Measurements from ENCODE around the gene CTSH.
"Not testable (repeated sequence)": the region's sequence is repeated elsewhere in the genome, so short reads cannot be mapped to it uniquely, and the experiment has no call there.

Gene CTSH

DNA sequence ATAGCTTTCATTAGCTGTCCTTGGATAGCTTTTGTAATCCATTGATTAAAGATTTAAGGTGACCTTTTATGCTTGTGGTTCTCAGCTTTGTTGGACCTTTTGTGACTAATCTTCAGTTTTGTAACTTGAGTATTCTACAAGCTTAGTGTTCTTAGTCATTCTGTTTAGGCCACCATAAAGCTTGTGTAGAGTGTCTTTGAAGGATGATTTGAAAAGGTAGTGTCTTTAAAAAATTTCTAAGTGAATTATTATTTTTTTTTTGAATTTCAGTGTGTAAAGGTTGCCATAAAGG, 64.7 kb downstream of the CTSH start:
- DNase-seq: peak; percentile 35

DNA sequence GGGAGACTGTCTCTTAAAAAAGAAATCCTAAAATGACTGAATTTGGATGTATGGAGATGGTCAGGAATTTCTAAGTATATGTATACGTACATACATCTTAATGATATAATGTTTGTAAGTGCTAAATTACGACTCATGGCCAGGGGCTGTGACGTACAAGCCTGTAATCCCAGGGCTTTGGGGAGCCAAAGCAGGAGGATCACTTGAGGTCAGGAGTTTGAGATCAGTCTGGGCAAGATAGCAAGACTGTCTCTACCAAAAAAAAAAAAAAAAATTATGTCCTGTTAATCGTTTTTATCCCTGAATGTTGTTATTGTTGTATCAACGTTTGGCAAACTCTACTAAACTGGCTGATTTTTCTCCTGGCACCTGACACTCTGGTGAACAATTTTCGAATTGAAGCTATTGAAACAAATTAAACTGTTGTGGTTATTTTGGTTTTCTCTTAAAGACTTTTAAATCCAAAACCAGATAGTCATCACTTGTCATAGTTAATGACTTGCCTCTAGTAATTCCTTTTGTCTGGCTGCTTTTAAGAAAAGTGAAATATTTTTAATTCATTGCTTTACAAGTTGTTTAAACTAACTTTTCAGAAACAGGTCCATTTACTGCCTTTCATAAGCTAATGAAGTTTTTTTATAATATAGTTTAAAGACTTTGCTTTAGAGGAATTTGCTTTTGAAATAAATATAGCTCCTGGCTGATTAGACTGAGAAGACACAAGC, 65.2 kb downstream of the CTSH start:
- DNase-seq: no peak

DNA sequence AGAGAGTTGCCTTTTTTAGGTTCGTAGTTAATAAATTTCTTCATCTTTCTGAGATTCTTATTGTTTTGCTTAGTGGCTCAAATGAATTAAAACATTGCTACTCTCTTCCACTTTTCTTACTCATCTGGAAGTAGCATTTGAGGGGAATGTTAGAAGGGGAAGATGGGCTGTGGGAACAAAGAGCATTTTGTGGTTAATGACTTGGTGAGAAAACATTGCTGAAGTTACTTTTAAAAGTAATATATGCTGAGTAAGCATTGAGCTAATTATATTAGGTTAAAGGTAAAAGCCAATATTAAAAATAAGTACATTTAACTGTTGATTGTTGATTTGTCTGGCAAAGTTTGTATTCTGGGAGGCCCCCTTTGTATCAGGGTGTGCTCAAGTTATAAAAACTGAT, 66.5 kb downstream of the CTSH start:
- peak; percentile 32 for DNase-seq

DNA sequence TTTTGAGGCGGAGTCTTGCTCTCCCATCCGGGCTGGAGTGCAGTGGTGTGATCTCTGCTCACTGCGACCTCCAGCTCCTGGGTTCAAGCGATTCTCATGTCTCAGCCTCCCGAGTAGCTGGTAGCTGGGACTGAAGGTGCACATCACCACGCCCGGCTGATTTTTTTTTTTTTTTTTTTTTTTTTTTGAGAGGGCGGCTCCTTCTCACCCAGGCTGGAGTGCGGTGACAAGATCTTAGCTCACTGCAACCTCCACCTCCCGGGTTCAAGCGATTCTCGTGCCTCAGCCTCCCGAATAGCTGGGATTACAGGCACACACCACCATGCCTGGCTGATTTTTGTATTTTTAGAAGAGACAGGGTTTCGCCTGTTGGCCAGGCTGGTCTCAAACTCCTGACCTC, 67.9 kb downstream of the CTSH start:
- not testable (repeated sequence) for DNase-seq

DNA sequence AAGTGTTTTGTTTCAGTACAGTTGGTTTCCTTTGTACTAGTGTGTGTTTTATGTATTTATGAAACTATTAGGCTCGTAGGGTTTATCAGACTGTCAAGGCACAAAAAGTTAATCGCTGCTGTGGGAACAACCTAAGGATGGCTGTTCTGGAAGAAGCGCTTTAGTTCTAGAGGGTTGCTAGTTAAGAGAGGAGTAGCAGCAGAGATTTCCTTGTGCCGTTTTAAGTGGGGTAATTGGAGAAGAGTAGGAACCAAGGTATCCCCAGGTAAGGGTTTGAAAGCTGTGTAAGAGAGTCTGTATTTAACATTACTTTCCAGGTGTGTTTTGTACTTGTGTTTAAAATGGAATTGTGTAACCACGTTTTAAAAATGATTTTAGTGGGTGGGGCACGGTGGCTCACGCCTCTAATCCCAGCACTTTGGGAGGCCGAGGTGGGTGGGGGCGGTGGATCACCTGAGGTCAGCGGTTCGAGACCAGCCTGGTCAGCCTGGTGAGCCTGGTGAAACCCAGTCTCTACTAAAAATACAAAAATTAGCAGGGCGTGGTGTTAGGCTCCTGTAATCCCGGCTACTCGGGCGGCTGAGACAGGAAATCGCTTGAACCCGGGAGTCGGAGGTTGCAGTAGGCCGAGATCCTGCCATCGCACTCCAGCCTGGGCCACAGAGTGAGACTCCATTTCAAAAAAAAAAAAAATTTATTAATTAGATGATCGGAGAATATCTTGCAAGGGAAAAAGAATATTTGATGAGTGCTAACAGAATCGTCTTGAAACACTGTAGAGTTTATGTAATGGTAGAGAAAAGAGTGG, 69.5 kb downstream of the CTSH start:
- no peak for DNase-seq

DNA sequence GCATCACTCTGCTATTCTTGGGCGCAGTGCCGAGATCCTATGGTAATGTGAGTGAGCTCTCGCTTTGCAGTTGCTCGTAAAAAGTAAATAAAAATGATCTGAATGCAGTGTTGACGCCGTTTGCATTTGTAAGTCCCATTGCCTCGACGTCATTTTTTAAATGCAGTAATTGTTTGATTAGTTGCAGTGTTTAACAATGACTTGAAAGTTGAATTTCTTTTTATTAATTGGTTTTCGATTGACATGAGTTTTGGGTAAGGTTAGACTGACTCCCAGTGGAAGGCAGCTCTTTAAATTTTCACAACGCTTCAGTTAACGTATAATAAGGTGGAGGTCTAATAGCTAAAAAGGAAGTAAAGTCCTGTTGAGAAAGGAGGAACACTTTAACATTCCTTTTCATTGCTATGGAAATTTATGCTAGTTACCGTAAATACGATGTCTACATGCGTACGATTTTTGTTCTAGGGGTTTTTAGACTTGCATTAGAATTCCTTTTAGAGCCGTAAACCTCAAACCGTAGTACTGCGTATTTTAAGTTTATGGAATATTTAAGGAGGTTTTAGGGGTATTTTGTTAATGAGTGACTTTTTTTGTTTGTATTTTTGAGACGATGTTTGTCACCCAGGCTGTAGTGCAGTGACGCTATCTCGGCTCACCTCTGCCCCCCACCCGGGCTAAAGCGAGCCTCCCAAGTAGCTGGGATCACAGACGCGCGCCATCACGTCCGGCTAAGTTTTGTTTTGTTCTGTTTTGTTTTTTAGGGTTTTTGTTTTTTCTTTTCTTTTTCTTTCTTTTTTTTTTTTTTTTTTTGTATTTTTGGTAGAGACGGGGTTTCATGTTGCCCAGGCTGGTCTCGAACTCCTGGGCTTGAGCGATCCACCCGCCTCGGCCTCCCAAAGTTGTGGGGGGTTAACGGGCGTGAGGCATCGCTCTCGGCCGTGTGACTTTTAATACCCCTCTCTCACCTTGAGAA, 70.8 kb downstream of the CTSH start:
- peak; percentile 55 for DNase-seq

DNA sequence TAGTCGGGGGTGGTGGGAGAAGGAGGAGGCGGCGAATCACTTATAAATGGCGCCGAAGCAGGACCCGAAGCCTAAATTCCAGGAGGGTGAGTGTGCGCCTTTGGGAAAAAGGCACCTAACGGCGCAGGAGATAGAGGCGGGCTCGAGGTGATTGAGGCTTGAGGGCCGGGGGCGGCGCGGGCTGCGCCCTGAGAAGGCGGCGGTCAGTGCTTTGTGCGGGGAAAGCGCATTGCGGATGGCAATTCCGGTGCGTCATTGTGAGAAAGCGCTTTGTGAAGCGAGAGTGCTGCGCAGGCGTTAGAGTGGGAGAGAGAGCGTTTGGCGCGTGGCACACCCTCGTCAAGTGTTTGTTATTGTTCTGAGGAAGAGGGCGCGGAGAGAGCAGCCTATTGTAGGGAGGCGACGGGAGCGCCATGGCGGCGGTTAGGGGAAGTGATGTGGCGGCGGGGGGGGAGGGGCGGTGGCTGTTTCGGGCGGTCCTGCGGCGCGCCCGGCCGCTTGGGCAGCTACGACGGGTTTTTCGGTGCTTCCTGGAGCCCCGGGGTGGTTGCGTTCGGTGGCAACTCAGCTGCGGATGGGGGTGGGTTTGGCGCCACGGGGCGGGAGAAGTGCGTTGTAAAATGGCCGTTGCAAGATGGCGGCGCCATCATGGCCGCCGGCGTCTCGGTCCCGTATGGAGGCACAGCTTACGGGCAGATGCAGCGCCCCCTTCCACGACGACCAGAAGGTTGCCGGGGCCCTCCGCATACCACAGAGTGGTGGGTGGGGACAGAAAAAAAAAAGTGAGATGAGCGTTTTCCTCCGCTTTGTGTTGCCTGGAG, 71.7 kb downstream of the CTSH start:
- DNase-seq: peak; percentile 91

DNA sequence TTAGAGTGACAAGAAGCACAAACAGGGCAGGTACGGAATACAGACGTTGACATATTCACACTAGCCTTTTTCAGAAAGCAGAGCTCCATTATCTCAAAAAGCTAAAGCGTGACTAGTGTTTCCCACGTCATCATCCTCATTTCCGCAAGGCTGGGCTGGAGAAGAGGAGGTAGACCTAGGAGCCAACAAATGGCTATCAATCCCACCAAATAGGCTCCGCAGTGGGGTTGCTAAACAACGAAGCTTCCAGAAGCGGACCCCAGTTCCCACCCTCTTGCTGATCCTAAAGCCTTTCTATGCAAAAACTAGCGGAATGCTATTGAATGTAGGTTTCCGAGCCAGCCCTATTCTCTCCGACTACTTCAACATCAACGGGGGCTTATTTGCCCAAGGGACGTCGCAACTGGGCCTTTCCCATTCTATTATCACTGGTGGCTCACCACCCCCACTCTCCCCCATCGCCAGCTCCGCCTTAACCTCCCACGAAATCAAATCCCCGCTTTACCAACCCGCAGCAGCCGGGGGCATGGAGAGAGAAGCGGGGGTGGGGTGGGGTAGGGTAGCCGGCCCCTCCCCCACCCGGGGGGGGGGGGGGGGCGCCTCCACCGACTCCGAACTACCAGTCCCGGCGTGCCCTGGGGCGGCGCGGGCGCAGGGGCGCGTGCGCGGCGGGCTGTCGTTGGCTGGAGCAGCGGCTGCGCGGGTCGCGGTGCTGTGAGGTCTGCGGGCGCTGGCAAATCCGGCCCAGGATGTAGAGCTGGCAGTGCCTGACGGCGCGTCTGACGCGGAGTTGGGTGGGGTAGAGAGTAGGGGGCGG, 72.5 kb downstream of the CTSH start, which contains the start of gene MORF4L1:
TSS of gene MORF4L1 (plus strand) at position 736 of the 817 bp plus-strand sequence. CDS start 128 bp downstream, outside the sequence.
- peak; percentile 96 for DNase-seq

DNA sequence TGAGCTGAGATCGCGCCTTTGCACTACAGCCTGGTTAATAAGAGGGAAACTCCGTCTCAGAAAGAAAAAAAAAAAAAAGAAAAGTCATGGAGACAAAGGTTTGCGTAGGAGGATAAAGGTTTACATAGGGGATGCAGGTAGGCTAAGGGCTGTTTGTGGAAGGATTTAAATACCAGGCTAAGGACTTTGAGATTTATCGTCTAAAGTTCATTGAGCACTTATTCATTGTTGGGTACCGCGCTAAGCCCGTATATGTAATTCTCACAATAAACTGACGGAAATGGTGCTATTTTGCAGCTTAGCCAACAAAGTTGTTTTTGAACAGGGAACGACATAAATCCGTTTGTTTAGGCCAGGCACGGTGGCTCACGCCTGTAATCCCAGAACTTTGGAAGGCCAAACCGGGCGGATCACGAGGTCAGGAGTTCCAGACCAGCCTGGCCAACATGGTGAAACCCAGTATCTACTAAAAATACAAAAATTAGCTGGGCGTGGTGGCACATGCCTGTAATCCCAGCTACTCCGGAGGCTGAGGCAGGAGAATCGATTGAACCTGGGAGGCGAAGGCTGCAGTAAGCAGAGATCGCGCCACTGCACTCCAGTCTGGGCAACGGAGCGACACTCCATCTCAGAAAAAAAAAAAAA, 73.2 kb downstream of the CTSH start:
- DNase-seq: not testable (repeated sequence)
